Peyer's patch (tissue), 4 donors: ENCODE results near the gene MYOZ1. TPM values are rescaled to one million over a fixed set of nuclear protein-coding genes. Genes with fewer than 3 reads are reported as not detected.

Experiments used
- DNase-seq, 3 donors: peaks; one replicate each; pipeline ENCODE4 v3.0.0-alpha.2; 2017 to 2019
- H3K27ac ChIP-seq, 4 donors: fragments of 200-600 bp; sonication (generic); one replicate each; pipeline ENCODE4 v1.5.1; 2016 to 2019
- H3K27me3 ChIP-seq, 2 donors: fragments of 200-600 bp; sonication (generic); one replicate each; pipeline ENCODE4 v1.5.1; 2019
- H3K36me3 ChIP-seq, 3 donors: fragments of 200-600 bp; sonication (generic); one replicate each; pipeline ENCODE4 v1.5.1; 2016 to 2019
- H3K4me1 ChIP-seq, 4 donors: fragments of 200-600 bp; sonication (generic); one replicate each; pipeline ENCODE4 v1.5.1; 2016 to 2019
- H3K4me3 ChIP-seq, 4 donors: fragments of 200-600 bp; sonication (generic); 1 replicate in 3 of 4; 2 replicates in 1 of 4; pipeline ENCODE4 v1.5.1; 2016 to 2019; ENCODE audit warnings: mild to moderate bottlenecking in 1 of 4
- H3K9me3 ChIP-seq, 4 donors: fragments of 200-600 bp; sonication (generic); one replicate each; pipeline ENCODE4 v1.5.1; 2016 to 2019; ENCODE audit warnings: mild to moderate bottlenecking in 1 of 4
- CTCF ChIP-seq, 6 experiments: fragments of 450-650 bp in 4 of 6; fragments of 200-600 bp in 2 of 6; sonication (generic) in 1 of 6; IDR thresholded peaks; one replicate each; pipeline ENCODE4 v1.5.1; 2017 to 2019; ENCODE audit warnings: antibody characterized with exemption in 6 of 6, mild to moderate bottlenecking in 3 of 6, moderate library complexity in 1 of 6
- POLR2A ChIP-seq, 2 donors: fragments of 450-650 bp; IDR thresholded peaks; one replicate each; pipeline ENCODE4 v1.5.1; 2017; ENCODE audit warnings: antibody characterized with exemption in 2 of 2, mild to moderate bottlenecking in 2 of 2, moderate library complexity in 2 of 2
- total RNA-seq, 4 donors: library from RNA; depleted of rRNA; stranded (reverse); fragments of >200 nt; gene quantifications; one replicate each; pipeline ENCODE4 v1.1.0, GENCODE V29; 2016

MYOZ1 gene
- total RNA-seq, 4 donors from 2014 or later, result not detected

GRCh38 chr10:73581918-73582317 is 59.4 kb downstream of the MYOZ1 start:
- Histone ChIP-seq H3K9me3 (no peaks in the 10 kb centered on the region), H3K4me1 (peaks cover 0 to 27% (median 0%) of the 10 kb centered on the region in 4 donors), H3K27ac (no peak overlapping the region), H3K27me3 (no peaks in the 10 kb centered on the region), H3K36me3 (no peaks in the 10 kb centered on the region), H3K4me3 (no peak overlapping the region)
- TF ChIP-seq POLR2A (IDR thresholded peaks at IDR 0.05) (no peak), CTCF (IDR thresholded peaks at IDR 0.05) (no peak)
- no peak for DNase-seq

Other genes starting within 250 kb of the MYOZ1 start
- gene ANXA7, start 227.4 kb downstream of the MYOZ1 start, total RNA-seq, result 10 to 100 TPM; 51.9 to 70.1 (median 58.4) TPM
- gene MSS51, start 207.9 kb downstream of the MYOZ1 start, total RNA-seq, result 1 to 10 TPM; 3.3 to 7.5 (median 5.2) TPM
- 10 to 100 TPM; 28.2 to 42.0 (median 32.4) TPM for gene PPP3CB, start 145.4 kb downstream of the MYOZ1 start, total RNA-seq
- gene USP54, start 50.1 kb downstream of the MYOZ1 start, total RNA-seq, result 10 to 100 TPM; 41.0 to 65.1 (median 50.5) TPM
- not detected for gene SYNPO2L, start 14.6 kb upstream of the MYOZ1 start, total RNA-seq
- gene AGAP5, start 56.6 kb upstream of the MYOZ1 start, total RNA-seq, result 10 to 100 TPM; 11.6 to 23.3 (median 16.1) TPM
- gene SEC24C, start 102.9 kb upstream of the MYOZ1 start, total RNA-seq, result 10 to 100 TPM; 48.7 to 81.5 (median 79.9) TPM
- gene CHCHD1, start 140.6 kb upstream of the MYOZ1 start, total RNA-seq, result 10 to 100 TPM in 3 of 4 donors, 1 to 10 TPM in 1; 9.9 to 36.8 (median 20.9) TPM
- gene ZSWIM8, start 144.1 kb upstream of the MYOZ1 start, total RNA-seq, result 100 to 1,000 TPM in 3 of 4 donors, 10 to 100 TPM in 1; 87.5 to 345 (median 187) TPM
- 10 to 100 TPM; 16.5 to 39.1 (median 27.7) TPM for gene NDST2, start 170.1 kb upstream of the MYOZ1 start, total RNA-seq
- 100 to 1,000 TPM in 3 of 4 donors, 10 to 100 TPM in 1; 34.7 to 159 (median 110) TPM for gene CAMK2G, start 233.1 kb upstream of the MYOZ1 start, total RNA-seq